Measurements from ENCODE around the gene TMEM156. TPM values are rescaled to one million over a fixed set of nuclear protein-coding genes. Genes with fewer than 3 reads are reported as not detected.

The TMEM156 gene
- total and polyA plus RNA-seq, 10 of the 15 experiments (the other 5 are each of a cell fraction or from before 2014, with no cell fraction given): 20.8 to 48.3 (median 32.7) TPM

DNA sequence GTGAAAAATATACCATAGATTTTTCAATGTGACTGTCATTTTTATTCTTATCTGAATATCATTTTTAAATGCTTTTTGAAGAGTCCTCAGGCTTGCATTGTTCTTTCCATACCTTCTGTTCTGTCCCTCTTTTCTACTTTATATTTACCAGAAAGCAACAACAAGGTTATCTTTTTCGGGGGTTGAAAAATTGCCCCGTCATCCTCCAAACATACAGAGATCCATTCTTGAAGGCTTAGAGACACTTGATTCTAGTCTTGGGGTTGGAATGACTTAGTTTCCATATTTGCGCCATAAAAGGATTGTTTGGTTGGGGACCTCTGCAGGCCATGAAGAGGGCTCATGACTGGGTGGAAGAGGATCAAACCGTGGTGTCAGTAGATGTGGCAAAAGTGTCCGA is 101.1 kb downstream of the TMEM156 start:
- Histone ChIP-seq H2AFZ (ENCODE audit: control insufficient read depth, low read depth, low read length) (no peak overlapping the region), H3K79me2 (ENCODE audit: control insufficient read depth, insufficient read depth, low read length) (no peaks in the 10 kb centered on the region), H3K36me3 (ENCODE audit: control insufficient read depth in 2 of 2, insufficient read depth in 2 of 2, low read length in 1 of 2) (peaks cover 0 to 2% of the 10 kb centered on the region in 2 experiments; a peak in 1 of 4 replicates), H3K9me3 (replicated peaks; ENCODE audit: control insufficient read depth, insufficient read depth, low read length) (no peaks in the 10 kb centered on the region), H3K27ac (ENCODE audit: control insufficient read depth, insufficient read depth) (no peak overlapping the region), H3K27me3 (replicated peaks in 1 of 2; ENCODE audit: control insufficient read depth in 2 of 2, insufficient read depth in 2 of 2, low read length in 1 of 2) (no peaks in the 10 kb centered on the region), H3K4me3 (no peak overlapping the region), H4K20me1 (ENCODE audit: control insufficient read depth, insufficient read depth) (no peaks in the 10 kb centered on the region), H3K4me1 (ENCODE audit: control insufficient read depth, insufficient read depth, low read length) (no peaks in the 10 kb centered on the region; the same call in 1 of the 2 replicates), H3K9ac (ENCODE audit: control insufficient read depth, insufficient read depth, low read length) (no peak overlapping the region), H3K4me2 (ENCODE audit: control insufficient read depth, insufficient read depth) (no peak overlapping the region)
- 85% methylated on average over 5 of the region's 5 CpGs for WGBS (ENCODE audit: insufficient coverage, insufficient replicate concordance, low lambda C conversion rate, missing lambda C conversion rate)
- no peak for ATAC-seq
- FAIRE-seq: no peak
- DNase-seq (ENCODE audit: low read depth, low spot score): no peak
- in situ Hi-C loops (cut with MboI): no loop called here
- SMC1A ChIA-PET (ENCODE audit: uncharacterized antibody, unreplicated experiment): interaction anchor here (1.0 to 2.0 kb wide), 3 partner anchors 10 to 203 kb away, joined by 3 to 8 read pairs (median 4); no protein-coding TSS in a partner anchor
- CTCF ChIA-PET: interaction anchor here (0.7 to 1.9 kb wide), 2 partner anchors 28 to 224 kb away, joined by 3 to 5 read pairs; no protein-coding TSS in a partner anchor
- no peak for TF ChIP-seq SMC3 (IDR thresholded peaks at IDR 0.05; ENCODE audit: borderline replicate concordance, low read length)
- TF ChIP-seq IKZF1 (conservative IDR thresholded peaks at IDR 0.05): no peak
- RAD21 ChIA-PET (ENCODE audit: unreplicated experiment): no interaction called here
- intact Hi-C loops (cut with micrococcal nuclease; ENCODE audit: unreplicated experiment): no loop called here
- POLR2A ChIA-PET: no interaction called here
- no TSS peak for BruUV-seq (replicated peaks)

DNA sequence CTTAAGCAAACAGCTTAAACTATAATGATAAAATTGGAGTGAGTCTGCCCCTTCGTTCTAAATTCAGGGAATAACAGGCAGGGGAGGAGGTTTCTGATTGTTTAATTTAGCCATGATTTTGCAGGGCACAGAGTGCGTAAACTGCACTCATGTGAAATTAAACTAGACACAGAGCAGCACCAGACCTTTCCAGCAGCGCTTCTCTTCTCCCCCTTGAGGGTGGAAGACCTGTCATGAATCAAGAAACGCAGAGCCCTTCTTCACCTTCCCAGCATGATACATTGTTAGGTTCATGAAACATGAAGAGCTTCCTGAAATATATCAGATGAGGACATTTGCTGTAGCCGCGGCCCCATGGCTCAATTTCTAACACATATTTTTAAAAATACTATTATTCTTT is 101.5 kb downstream of the TMEM156 start:
- Histone ChIP-seq H3K36me3 (ENCODE audit: control insufficient read depth in 2 of 2, insufficient read depth in 2 of 2, low read length in 1 of 2) (peaks cover 0 to 2% of the 10 kb centered on the region in 2 experiments; a peak in 1 of 4 replicates), H3K4me2 (ENCODE audit: control insufficient read depth, insufficient read depth) (no peak overlapping the region), H3K9me3 (replicated peaks; ENCODE audit: control insufficient read depth, insufficient read depth, low read length) (no peaks in the 10 kb centered on the region), H3K27me3 (replicated peaks in 1 of 2; ENCODE audit: control insufficient read depth in 2 of 2, insufficient read depth in 2 of 2, low read length in 1 of 2) (no peaks in the 10 kb centered on the region), H3K9ac (ENCODE audit: control insufficient read depth, insufficient read depth, low read length) (no peak overlapping the region), H4K20me1 (ENCODE audit: control insufficient read depth, insufficient read depth) (no peaks in the 10 kb centered on the region), H3K4me3 (no peak overlapping the region), H2AFZ (ENCODE audit: control insufficient read depth, low read depth, low read length) (no peak overlapping the region), H3K4me1 (ENCODE audit: control insufficient read depth, insufficient read depth, low read length) (no peaks in the 10 kb centered on the region; the same call in 1 of the 2 replicates), H3K79me2 (ENCODE audit: control insufficient read depth, insufficient read depth, low read length) (no peaks in the 10 kb centered on the region), H3K27ac (ENCODE audit: control insufficient read depth, insufficient read depth) (no peak overlapping the region)
- RAD21 ChIA-PET (ENCODE audit: unreplicated experiment): no interaction called here
- WGBS (ENCODE audit: insufficient coverage, insufficient replicate concordance, low lambda C conversion rate, missing lambda C conversion rate): 90% methylated on average over 6 of the region's 6 CpGs
- POLR2A ChIA-PET: no interaction called here
- ATAC-seq (no peak), DNase-seq (ENCODE audit: low read depth, low spot score) (no peak), FAIRE-seq (no peak)
- in situ Hi-C loops (cut with MboI) (no loop called here), intact Hi-C loops (cut with micrococcal nuclease; ENCODE audit: unreplicated experiment) (no loop called here)
- CTCF ChIA-PET: interaction anchor here (0.7 to 1.9 kb wide), 2 partner anchors 28 to 224 kb away, joined by 3 to 5 read pairs; no protein-coding TSS in a partner anchor
- no TSS peak for BruUV-seq (replicated peaks)
- SMC1A ChIA-PET (ENCODE audit: uncharacterized antibody, unreplicated experiment): interaction anchor here (2.0 kb wide), 1 partner anchor 204 kb away, joined by 8 read pairs; no protein-coding TSS in a partner anchor
- TF ChIP-seq KAT2A (conservative IDR thresholded peaks at IDR 0.05; ENCODE audit: control insufficient read depth, low read depth, low read length) (no peak), MXI1 (IDR thresholded peaks at IDR 0.05; ENCODE audit: low read depth, low read length) (no peak), ATF2 (IDR thresholded peaks at IDR 0.05; ENCODE audit: low read length) (no peak), NR2F1 (conservative IDR thresholded peaks at IDR 0.05) (no peak), BCL3 (IDR thresholded peaks at IDR 0.05; ENCODE audit: borderline replicate concordance, insufficient read depth, low read depth, low read length, poor library complexity, severe bottlenecking) (no peak), ZZZ3 (IDR thresholded peaks at IDR 0.05; ENCODE audit: control insufficient read depth, insufficient read length, low read depth) (no peak), SIX5 (IDR thresholded peaks at IDR 0.05; ENCODE audit: low read depth, low read length, severe bottlenecking) (no peak), BCL11A (IDR thresholded peaks at IDR 0.05; ENCODE audit: low read depth, low read length) (no peak), NFYB (IDR thresholded peaks at IDR 0.05; ENCODE audit: insufficient read depth, low read depth, low read length) (no peak)
- TF ChIP-seq, protein P1, sequence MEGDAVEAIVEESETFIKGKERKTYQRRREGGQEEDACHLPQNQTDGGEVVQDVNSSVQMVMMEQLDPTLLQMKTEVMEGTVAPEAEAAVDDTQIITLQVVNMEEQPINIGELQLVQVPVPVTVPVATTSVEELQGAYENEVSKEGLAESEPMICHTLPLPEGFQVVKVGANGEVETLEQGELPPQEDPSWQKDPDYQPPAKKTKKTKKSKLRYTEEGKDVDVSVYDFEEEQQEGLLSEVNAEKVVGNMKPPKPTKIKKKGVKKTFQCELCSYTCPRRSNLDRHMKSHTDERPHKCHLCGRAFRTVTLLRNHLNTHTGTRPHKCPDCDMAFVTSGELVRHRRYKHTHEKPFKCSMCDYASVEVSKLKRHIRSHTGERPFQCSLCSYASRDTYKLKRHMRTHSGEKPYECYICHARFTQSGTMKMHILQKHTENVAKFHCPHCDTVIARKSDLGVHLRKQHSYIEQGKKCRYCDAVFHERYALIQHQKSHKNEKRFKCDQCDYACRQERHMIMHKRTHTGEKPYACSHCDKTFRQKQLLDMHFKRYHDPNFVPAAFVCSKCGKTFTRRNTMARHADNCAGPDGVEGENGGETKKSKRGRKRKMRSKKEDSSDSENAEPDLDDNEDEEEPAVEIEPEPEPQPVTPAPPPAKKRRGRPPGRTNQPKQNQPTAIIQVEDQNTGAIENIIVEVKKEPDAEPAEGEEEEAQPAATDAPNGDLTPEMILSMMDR (IDR thresholded peaks at IDR 0.05 in 2 of 3, conservative IDR thresholded peaks at IDR 0.05 in 1 of 3; ENCODE audit: control insufficient read depth in 2 of 3, extremely low read depth in 1 of 3, insufficient read depth in 1 of 3, low read depth in 3 of 3, low read length in 3 of 3): no peak

Measured in GM12878 (cell line).